ENCODE measurements around the gene AK1.

DNA sequence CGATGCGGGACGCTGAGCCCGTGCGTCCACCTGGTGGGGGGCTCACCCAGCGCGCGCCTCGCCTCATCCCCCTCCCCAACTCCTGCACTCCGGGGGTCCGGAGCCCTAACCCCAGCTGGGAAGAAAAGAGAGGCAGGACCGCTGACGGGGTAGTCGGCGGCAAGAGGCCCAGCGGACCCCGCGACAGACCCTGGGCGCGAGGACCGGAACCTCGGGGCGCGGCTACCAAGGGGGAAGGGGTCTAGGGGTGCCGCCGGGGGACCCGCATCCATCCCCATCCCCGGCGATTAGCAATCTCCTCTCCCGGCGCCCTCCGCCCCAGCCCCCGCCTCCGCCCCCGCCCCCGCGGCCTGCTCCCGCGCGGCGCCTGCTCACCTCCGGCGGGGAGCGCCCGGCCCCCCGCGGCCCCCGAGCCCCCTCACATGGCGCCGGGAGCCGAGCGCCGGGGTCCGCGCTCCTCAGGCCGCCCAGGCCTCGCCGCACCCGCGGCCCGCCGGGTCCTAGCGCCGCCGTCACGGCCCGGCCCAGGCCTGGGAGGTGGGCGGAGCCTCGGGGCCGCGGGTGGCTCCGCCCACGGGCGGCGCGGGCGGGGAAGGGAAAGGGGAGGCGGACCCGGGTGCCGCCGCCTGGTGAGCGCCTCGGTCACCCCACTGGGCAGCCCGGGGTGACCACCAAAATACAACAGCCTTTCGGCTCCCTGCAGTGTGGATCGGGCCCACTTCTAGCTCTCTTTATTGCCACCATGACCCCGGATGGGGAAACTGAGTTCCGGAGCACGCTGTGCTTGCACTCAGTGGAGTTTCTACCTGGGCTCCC, 21.9 kb upstream of the AK1 start, which contains the start of gene ST6GALNAC6:
- TF ChIP-seq, protein P1, sequence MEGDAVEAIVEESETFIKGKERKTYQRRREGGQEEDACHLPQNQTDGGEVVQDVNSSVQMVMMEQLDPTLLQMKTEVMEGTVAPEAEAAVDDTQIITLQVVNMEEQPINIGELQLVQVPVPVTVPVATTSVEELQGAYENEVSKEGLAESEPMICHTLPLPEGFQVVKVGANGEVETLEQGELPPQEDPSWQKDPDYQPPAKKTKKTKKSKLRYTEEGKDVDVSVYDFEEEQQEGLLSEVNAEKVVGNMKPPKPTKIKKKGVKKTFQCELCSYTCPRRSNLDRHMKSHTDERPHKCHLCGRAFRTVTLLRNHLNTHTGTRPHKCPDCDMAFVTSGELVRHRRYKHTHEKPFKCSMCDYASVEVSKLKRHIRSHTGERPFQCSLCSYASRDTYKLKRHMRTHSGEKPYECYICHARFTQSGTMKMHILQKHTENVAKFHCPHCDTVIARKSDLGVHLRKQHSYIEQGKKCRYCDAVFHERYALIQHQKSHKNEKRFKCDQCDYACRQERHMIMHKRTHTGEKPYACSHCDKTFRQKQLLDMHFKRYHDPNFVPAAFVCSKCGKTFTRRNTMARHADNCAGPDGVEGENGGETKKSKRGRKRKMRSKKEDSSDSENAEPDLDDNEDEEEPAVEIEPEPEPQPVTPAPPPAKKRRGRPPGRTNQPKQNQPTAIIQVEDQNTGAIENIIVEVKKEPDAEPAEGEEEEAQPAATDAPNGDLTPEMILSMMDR (conservative IDR thresholded peaks at IDR 0.05; ENCODE audit: low read length): no peak
- no peak for TF ChIP-seq EZH2phosphoT487 (IDR thresholded peaks at IDR 0.05; ENCODE audit: borderline replicate concordance, low read depth, low read length)

Measured in OCI-LY7 (cell line).